ENCODE results near the gene BCL2L2. TPM values are rescaled to one million over a fixed set of nuclear protein-coding genes. Genes with fewer than 3 reads are reported as not detected.

Gene BCL2L2
- total and polyA plus RNA-seq, 2 donors (not counting 1 experiment from before 2014, with no cell fraction given), result 5.4 to 17.8 TPM

DNA sequence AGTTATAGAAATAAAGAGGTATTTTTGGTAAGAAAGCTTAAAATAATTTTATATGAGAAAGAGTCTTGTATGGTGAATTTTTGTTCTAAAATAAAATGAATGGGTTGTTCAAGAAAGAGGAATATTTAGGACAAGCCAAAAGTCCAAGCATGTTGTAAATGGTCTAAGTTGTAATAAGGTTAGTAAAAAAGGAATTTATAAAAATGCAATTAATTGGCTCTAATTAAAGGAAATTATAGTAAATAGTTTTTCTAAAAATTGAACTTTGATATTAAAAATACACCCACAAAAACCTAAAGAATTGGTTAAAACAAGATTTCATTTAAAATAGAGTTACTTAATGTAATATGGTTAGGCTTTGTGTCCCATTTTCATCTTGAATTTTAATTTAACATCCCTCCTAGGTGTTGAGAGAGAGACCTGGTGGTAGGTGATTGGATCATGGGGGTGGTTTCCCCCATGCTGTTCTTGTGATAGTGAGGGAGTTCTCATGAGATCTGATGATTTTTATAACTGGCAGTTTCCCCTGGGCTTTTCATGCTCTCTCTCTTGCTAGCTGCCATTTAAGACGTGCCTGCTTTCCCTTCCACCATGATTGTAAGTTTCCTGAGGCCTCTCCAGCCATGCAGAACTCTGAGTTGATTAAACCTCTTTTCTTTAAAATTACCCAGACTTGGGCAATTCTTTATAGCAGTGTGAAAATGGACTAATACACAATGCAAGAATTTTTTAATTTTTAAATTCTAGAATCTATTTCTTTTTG is 33.1 kb downstream of the BCL2L2 start:
- no peak overlapping the region for H3K27ac Mint-ChIP-seq
- peaks cover 47% of the 10 kb centered on the region for H3K27me3 Mint-ChIP-seq
- peaks cover 0 to 8% (median 4%) of the 10 kb centered on the region in 4 experiments for H3K27me3 ChIP-seq (replicated peaks in 1 of 4; ENCODE audit: control extremely low read depth in 1 of 4, control insufficient read depth in 3 of 4, insufficient read depth in 4 of 4, low read length in 3 of 4)
- no CpG with 5 or more reads among the region's 1 CpG for WGBS (ENCODE audit: insufficient coverage)
- H3K4me1 Mint-ChIP-seq, result no peaks in the 10 kb centered on the region
- H3K4me2 ChIP-seq (replicated peaks; ENCODE audit: low read depth, low read length, poor library complexity, severe bottlenecking), result no peak overlapping the region
- TF ChIP-seq, protein P1, sequence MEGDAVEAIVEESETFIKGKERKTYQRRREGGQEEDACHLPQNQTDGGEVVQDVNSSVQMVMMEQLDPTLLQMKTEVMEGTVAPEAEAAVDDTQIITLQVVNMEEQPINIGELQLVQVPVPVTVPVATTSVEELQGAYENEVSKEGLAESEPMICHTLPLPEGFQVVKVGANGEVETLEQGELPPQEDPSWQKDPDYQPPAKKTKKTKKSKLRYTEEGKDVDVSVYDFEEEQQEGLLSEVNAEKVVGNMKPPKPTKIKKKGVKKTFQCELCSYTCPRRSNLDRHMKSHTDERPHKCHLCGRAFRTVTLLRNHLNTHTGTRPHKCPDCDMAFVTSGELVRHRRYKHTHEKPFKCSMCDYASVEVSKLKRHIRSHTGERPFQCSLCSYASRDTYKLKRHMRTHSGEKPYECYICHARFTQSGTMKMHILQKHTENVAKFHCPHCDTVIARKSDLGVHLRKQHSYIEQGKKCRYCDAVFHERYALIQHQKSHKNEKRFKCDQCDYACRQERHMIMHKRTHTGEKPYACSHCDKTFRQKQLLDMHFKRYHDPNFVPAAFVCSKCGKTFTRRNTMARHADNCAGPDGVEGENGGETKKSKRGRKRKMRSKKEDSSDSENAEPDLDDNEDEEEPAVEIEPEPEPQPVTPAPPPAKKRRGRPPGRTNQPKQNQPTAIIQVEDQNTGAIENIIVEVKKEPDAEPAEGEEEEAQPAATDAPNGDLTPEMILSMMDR (IDR thresholded peaks at IDR 0.05), result no peak
- TF ChIP-seq EZH2 (IDR thresholded peaks at IDR 0.05; ENCODE audit: borderline replicate concordance, insufficient read depth, low read depth, low read length, poor library complexity, severe bottlenecking), result no peak
- H3K9ac ChIP-seq (ENCODE audit: low read length), result no peak overlapping the region
- POLR2A ChIA-PET, result no interaction called here
- ATAC-seq (ENCODE audit: low read depth) (no peak), DNase-seq (no peak)
- peaks cover 0 to 2% (median 1%) of the 10 kb centered on the region in 3 donors for H3K9me3 ChIP-seq (ENCODE audit: control extremely low read depth in 1 of 3, control insufficient read depth in 2 of 3, insufficient read depth in 1 of 3, low read length in 2 of 3)
- H3K4me3 Mint-ChIP-seq, result no peak overlapping the region
- H2AFZ ChIP-seq (ENCODE audit: insufficient read depth, low read depth, low read length, poor library complexity, severe bottlenecking), result no peak overlapping the region
- H3K9me3 Mint-ChIP-seq (ENCODE audit: insufficient read depth), result no peaks in the 10 kb centered on the region
- intact Hi-C loops (cut with micrococcal nuclease), result no loop called here
- CTCF ChIA-PET, result interaction anchor here (0.8 to 1.3 kb wide), 3 partner anchors 40 to 41 kb away, joined by 3 read pairs; no protein-coding TSS in a partner anchor
- no peaks in the 10 kb centered on the region for H3K79me2 ChIP-seq (ENCODE audit: control insufficient read depth, insufficient read depth, low read length)
- no peaks in the 10 kb centered on the region for H3K36me3 ChIP-seq (replicated peaks in 1 of 2; ENCODE audit: control extremely low read depth in 1 of 2, control insufficient read depth in 1 of 2, extremely low read depth in 1 of 2, insufficient read depth in 2 of 2, low read length in 1 of 2)
- H3K4me3 ChIP-seq (ENCODE audit: control extremely low read depth in 1 of 5, extremely low read depth in 1 of 5, insufficient read depth in 1 of 5, low read depth in 2 of 5, low read length in 4 of 5), result no peak overlapping the region
- H3K27ac ChIP-seq (ENCODE audit: low read length in 2 of 2), result no peak overlapping the region
- no peaks in the 10 kb centered on the region for H3K4me1 ChIP-seq (ENCODE audit: control insufficient read depth in 2 of 2, insufficient read depth in 2 of 2, low read length in 2 of 2)
- H4K20me1 ChIP-seq (ENCODE audit: control insufficient read depth, insufficient read depth, low read length, poor library complexity, severe bottlenecking), result no peaks in the 10 kb centered on the region

DNA sequence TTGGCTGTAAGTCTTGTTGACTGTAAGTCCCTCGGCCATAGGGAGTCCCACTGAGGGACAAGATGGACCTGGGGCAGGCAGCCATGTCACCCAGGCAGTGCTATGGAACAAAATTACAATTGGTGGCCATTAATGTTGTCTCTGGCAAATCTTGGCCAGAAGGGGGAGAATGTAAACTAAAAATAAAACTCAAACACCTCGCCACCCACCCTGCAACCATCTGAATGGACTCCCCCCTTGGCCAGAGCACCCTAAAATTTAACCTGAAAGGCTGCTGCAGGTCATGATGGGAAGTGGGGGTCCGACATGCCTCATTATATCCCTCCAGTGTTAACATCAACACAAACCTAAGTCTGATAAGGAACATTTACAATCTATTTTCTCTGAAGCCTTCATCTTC is 37.8 kb downstream of the BCL2L2 start:
- no peak overlapping the region for H3K4me3 Mint-ChIP-seq
- TF ChIP-seq, protein P1 (IDR thresholded peaks at IDR 0.05), result no peak
- no peak for TF ChIP-seq EZH2 (IDR thresholded peaks at IDR 0.05; ENCODE audit: borderline replicate concordance, insufficient read depth, low read depth, low read length, poor library complexity, severe bottlenecking)
- H3K36me3 ChIP-seq (replicated peaks in 1 of 2; ENCODE audit: control extremely low read depth in 1 of 2, control insufficient read depth in 1 of 2, extremely low read depth in 1 of 2, insufficient read depth in 2 of 2, low read length in 1 of 2), result no peaks in the 10 kb centered on the region
- 82% methylated on average over 2 of the region's 3 CpGs for WGBS (ENCODE audit: insufficient coverage)
- no peaks in the 10 kb centered on the region for H3K79me2 ChIP-seq (ENCODE audit: control insufficient read depth, insufficient read depth, low read length)
- H4K20me1 ChIP-seq (ENCODE audit: control insufficient read depth, insufficient read depth, low read length, poor library complexity, severe bottlenecking), result no peaks in the 10 kb centered on the region
- H3K9ac ChIP-seq (ENCODE audit: low read length), result no peak overlapping the region
- H3K27ac ChIP-seq (ENCODE audit: low read length in 2 of 2), result no peak overlapping the region
- H3K27ac Mint-ChIP-seq, result no peak overlapping the region
- ChIA-PET POLR2A (no interaction called here), CTCF (interaction anchor here (0.6 kb wide), 1 partner anchor 1079 kb away, joined by 3 read pairs; no protein-coding TSS in a partner anchor)
- peaks cover 27% of the 10 kb centered on the region for H3K27me3 Mint-ChIP-seq
- H3K4me3 ChIP-seq (ENCODE audit: control extremely low read depth in 1 of 5, extremely low read depth in 1 of 5, insufficient read depth in 1 of 5, low read depth in 2 of 5, low read length in 4 of 5), result no peak overlapping the region
- H3K9me3 Mint-ChIP-seq (ENCODE audit: insufficient read depth), result no peaks in the 10 kb centered on the region
- no peak for DNase-seq
- peaks cover 0 to 2% (median 1%) of the 10 kb centered on the region in 3 donors for H3K9me3 ChIP-seq (ENCODE audit: control extremely low read depth in 1 of 3, control insufficient read depth in 2 of 3, insufficient read depth in 1 of 3, low read length in 2 of 3)
- no peaks in the 10 kb centered on the region for H3K4me1 Mint-ChIP-seq
- H2AFZ ChIP-seq (ENCODE audit: insufficient read depth, low read depth, low read length, poor library complexity, severe bottlenecking), result no peak overlapping the region
- H3K27me3 ChIP-seq (replicated peaks in 1 of 4; ENCODE audit: control extremely low read depth in 1 of 4, control insufficient read depth in 3 of 4, insufficient read depth in 4 of 4, low read length in 3 of 4), result peaks cover 0 to 4% (median under 1%) of the 10 kb centered on the region in 4 experiments
- ATAC-seq (ENCODE audit: low read depth), result no peak
- no peaks in the 10 kb centered on the region for H3K4me1 ChIP-seq (ENCODE audit: control insufficient read depth in 2 of 2, insufficient read depth in 2 of 2, low read length in 2 of 2)
- H3K4me2 ChIP-seq (replicated peaks; ENCODE audit: low read depth, low read length, poor library complexity, severe bottlenecking), result no peak overlapping the region
- intact Hi-C loops (cut with micrococcal nuclease), result no loop called here

Measured in B cell (primary cell).